Dendritic cell treated with granulocyte-macrophage colony-stimulating factor and Interleukin-4, amounts not matched to agents 40 ng/mL and 50 ng/mL, for 4 days (primary cell): ENCODE results near the gene NME5.
"Not testable (repeated sequence)": the region's sequence is repeated elsewhere in the genome, so short reads cannot be mapped to it uniquely, and the experiment has no call there.

Source experiments
- H3K27ac Mint-ChIP-seq: one replicate; pipeline ENCODE4 v1.8.0; 2022; ENCODE audit warnings: mild to moderate bottlenecking, mixed read lengths
- H3K27me3 Mint-ChIP-seq: one replicate; pipeline ENCODE4 v1.8.0; 2022; ENCODE audit warnings: mild to moderate bottlenecking, mixed read lengths
- H3K36me3 Mint-ChIP-seq: one replicate; pipeline ENCODE4 v1.8.0; 2022; ENCODE audit warnings: low read depth, mixed read lengths
- H3K4me1 Mint-ChIP-seq: one replicate; pipeline ENCODE4 v1.8.0; 2022; ENCODE audit warnings: low read depth, mixed read lengths
- H3K4me3 Mint-ChIP-seq: one replicate; pipeline ENCODE4 v1.8.0; 2022; ENCODE audit warnings: mild to moderate bottlenecking, moderate library complexity, mixed read lengths
- H3K9me3 Mint-ChIP-seq: one replicate; pipeline ENCODE4 v1.8.0; 2022; ENCODE audit warnings: mixed read lengths
- intact Hi-C: fragments of 100-400 bp; cut with micrococcal nuclease; formaldehyde crosslinking; loops from one replicate; pipeline ENCODE4 v1.15.0; 2022

NME5 gene

GRCh38 chr5:138159666-138160065 is 20.4 kb upstream of the NME5 start:
- no peaks in the 10 kb centered on the region for H3K9me3 Mint-ChIP-seq
- intact Hi-C loops: no loop called here
- H3K36me3 Mint-ChIP-seq: peaks cover 88% of the 10 kb centered on the region
- no peak overlapping the region for H3K27ac Mint-ChIP-seq
- H3K4me1 Mint-ChIP-seq: no peaks in the 10 kb centered on the region
- no peak overlapping the region for H3K4me3 Mint-ChIP-seq
- H3K27me3 Mint-ChIP-seq: no peaks in the 10 kb centered on the region

DNA sequence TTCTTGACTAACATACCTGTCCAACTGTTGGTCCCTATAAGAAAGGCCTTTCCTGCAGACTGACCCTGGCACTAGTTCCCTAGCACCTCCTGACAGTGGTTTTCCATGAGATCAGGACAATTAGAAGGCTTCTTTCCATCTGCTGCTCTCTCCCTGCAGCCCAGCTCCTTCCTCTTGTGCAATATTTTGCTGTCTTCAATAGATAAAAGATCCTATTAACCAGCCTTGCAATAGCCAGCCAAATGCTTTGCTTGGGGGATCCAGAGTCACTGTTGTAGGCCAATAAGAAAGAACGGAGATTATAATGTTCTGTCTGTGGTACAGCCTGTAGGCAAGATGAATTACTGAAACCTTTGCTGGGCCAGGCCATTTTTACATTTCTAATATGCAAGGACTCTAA is 18.4 kb upstream of the NME5 start:
- Mint-ChIP-seq H3K27ac (no peak overlapping the region), H3K4me3 (no peak overlapping the region), H3K27me3 (no peaks in the 10 kb centered on the region), H3K9me3 (no peaks in the 10 kb centered on the region), H3K36me3 (peaks cover 68% of the 10 kb centered on the region), H3K4me1 (no peaks in the 10 kb centered on the region)
- intact Hi-C loops: no loop called here

- H3K4me1 Mint-ChIP-seq, H3K9me3 Mint-ChIP-seq, H3K4me3 Mint-ChIP-seq, H3K27me3 Mint-ChIP-seq, H3K27ac Mint-ChIP-seq, intact Hi-C loops: not testable (repeated sequence)
- H3K36me3 Mint-ChIP-seq: peaks cover 51% of the 10 kb centered on the region
These were observed 16.7 kb upstream of the NME5 start for GRCh38 chr5:138155977-138156376.

- no peak overlapping the region for H3K27ac Mint-ChIP-seq
- H3K27me3 Mint-ChIP-seq: peaks cover 7% of the 10 kb centered on the region
- no peaks in the 10 kb centered on the region for H3K9me3 Mint-ChIP-seq
- no peak overlapping the region for H3K4me3 Mint-ChIP-seq
- intact Hi-C loops: no loop called here
- H3K4me1 Mint-ChIP-seq: no peaks in the 10 kb centered on the region
- H3K36me3 Mint-ChIP-seq: no peaks in the 10 kb centered on the region
These were observed 10.3 kb upstream of the NME5 start for GRCh38 chr5:138149530-138149929.

DNA sequence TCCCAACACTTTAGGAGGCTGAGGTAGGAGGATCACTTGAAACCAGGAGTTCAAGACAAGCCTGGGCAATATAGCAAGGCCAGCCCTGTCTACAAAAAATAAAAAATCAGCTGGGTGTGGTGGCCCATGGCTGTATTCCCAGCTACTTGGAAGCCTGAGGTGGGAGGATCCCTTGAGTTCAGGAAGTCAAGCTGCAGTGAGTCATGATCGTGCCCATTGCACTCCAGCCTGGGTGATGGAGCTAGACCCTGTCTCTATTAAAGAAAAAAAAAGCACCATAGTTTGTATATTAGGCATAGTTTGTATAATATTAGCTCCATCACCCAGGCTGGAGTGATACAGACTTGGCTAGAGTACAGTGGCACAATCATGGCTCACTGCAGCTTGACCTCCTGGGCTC is 9.6 kb upstream of the NME5 start:
- Mint-ChIP-seq H3K27ac (no peak overlapping the region), H3K4me1 (no peaks in the 10 kb centered on the region), H3K27me3 (peaks cover 10% of the 10 kb centered on the region), H3K36me3 (no peaks in the 10 kb centered on the region), H3K4me3 (no peak overlapping the region), H3K9me3 (no peaks in the 10 kb centered on the region)
- intact Hi-C loops: no loop called here

DNA sequence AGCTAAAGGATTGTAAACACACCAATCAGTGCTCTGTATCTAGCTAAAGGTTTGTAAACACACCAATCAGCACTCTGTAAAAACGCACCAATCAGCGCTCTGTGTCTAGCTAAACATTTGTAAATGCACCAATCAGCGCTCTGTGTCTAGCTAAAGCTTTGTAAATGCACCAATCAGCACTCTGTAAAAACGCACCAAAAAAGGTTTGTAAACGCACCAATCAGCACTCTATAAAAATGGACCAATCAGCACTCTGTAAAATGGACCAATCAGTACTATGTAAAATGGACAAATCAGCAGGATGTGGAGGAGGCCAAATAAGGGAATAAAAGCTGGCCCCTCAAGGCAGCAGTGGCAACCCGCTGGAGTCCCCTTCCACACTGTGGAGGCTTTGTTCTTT is 4.3 kb upstream of the NME5 start:
- peaks cover 10% of the 10 kb centered on the region for H3K4me1 Mint-ChIP-seq
- H3K4me3 Mint-ChIP-seq, intact Hi-C loops, H3K36me3 Mint-ChIP-seq, H3K27ac Mint-ChIP-seq, H3K9me3 Mint-ChIP-seq: not testable (repeated sequence)
- H3K27me3 Mint-ChIP-seq: peaks cover 39% of the 10 kb centered on the region

DNA sequence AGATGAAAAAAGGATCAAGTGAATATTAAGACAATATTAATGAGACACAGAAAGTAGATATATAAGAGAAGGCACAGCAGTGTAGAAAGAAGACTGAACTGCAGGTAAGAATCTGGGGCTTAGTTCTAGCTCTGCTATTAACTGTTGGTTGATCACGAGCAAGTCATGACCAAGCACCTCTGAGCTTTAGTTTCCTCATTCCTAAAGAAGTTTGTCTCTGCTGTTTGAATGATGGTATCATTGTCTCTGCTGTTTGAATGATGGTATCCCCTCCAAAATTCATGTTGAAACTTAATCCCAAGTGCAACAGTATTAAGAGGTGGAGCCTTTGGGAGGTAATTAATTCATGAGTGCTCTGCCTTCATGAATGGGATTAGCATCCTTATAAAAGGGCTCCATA is 2.5 kb upstream of the NME5 start:
- intact Hi-C loops: no loop called here
- H3K4me3 Mint-ChIP-seq: no peak overlapping the region
- H3K9me3 Mint-ChIP-seq: no peaks in the 10 kb centered on the region
- peaks cover 10% of the 10 kb centered on the region for H3K4me1 Mint-ChIP-seq
- peaks cover 53% of the 10 kb centered on the region for H3K27me3 Mint-ChIP-seq
- H3K36me3 Mint-ChIP-seq: no peaks in the 10 kb centered on the region
- no peak overlapping the region for H3K27ac Mint-ChIP-seq

GRCh38 chr5:138140268-138140667 is 1.0 kb upstream of the NME5 start:
- Mint-ChIP-seq H3K27me3 (peaks cover 55% of the 10 kb centered on the region), H3K4me3 (no peak overlapping the region), H3K36me3 (no peaks in the 10 kb centered on the region), H3K4me1 (peaks cover 15% of the 10 kb centered on the region), H3K9me3 (no peaks in the 10 kb centered on the region), H3K27ac (no peak overlapping the region)
- intact Hi-C loops: no loop called here

GRCh38 chr5:138139781-138140090 is 508 bp upstream of the NME5 start:
- H3K27ac Mint-ChIP-seq: no peak overlapping the region
- H3K27me3 Mint-ChIP-seq: peaks cover 55% of the 10 kb centered on the region
- intact Hi-C loops: loop anchor here (2.0 kb wide), 1 partner anchor 105 kb away; no protein-coding TSS in a partner anchor
- H3K36me3 Mint-ChIP-seq: no peaks in the 10 kb centered on the region
- H3K4me3 Mint-ChIP-seq: no peak overlapping the region
- H3K9me3 Mint-ChIP-seq: no peaks in the 10 kb centered on the region
- H3K4me1 Mint-ChIP-seq: peaks cover 15% of the 10 kb centered on the region

GRCh38 chr5:138132543-138132942 is 6.7 kb downstream of the NME5 start:
- H3K36me3 Mint-ChIP-seq: no peaks in the 10 kb centered on the region
- intact Hi-C loops: loop anchor here (5.0 kb wide), 1 partner anchor 355 kb away; no protein-coding TSS in a partner anchor
- H3K9me3 Mint-ChIP-seq: no peaks in the 10 kb centered on the region
- peaks cover 31% of the 10 kb centered on the region for H3K27me3 Mint-ChIP-seq
- H3K27ac Mint-ChIP-seq: no peak overlapping the region
- peaks cover 5% of the 10 kb centered on the region for H3K4me1 Mint-ChIP-seq
- no peak overlapping the region for H3K4me3 Mint-ChIP-seq

DNA sequence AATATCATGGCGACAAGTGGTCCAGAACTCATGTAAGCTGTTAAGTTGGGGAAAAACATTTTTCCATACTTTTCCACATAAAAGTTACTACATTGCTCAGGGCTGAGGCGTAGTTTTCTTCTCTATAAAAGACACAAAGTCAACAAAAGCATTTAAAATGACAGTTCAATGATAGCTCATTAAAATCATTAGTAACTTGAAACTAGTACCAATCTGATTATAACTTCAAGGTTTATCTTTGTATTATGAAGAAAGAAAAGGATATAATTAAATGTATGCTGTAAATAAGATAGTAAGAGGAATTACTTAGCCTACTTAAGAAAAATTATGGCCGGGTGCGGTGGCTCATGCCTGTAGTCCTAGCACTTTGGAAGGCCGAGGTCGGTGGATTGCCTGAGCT is 9.9 kb downstream of the NME5 start:
- H3K4me3 Mint-ChIP-seq: no peak overlapping the region
- H3K27ac Mint-ChIP-seq: no peak overlapping the region
- no peaks in the 10 kb centered on the region for H3K4me1 Mint-ChIP-seq
- H3K9me3 Mint-ChIP-seq: no peaks in the 10 kb centered on the region
- H3K27me3 Mint-ChIP-seq: peaks cover 29% of the 10 kb centered on the region
- no peaks in the 10 kb centered on the region for H3K36me3 Mint-ChIP-seq
- intact Hi-C loops: no loop called here

- H3K36me3 Mint-ChIP-seq: no peaks in the 10 kb centered on the region
- H3K27me3 Mint-ChIP-seq: peaks cover 24% of the 10 kb centered on the region
- no peak overlapping the region for H3K4me3 Mint-ChIP-seq
- H3K4me1 Mint-ChIP-seq: no peaks in the 10 kb centered on the region
- no peak overlapping the region for H3K27ac Mint-ChIP-seq
- H3K9me3 Mint-ChIP-seq: no peaks in the 10 kb centered on the region
- intact Hi-C loops: no loop called here
These were observed 10.9 kb downstream of the NME5 start for GRCh38 chr5:138128334-138128733.

DNA sequence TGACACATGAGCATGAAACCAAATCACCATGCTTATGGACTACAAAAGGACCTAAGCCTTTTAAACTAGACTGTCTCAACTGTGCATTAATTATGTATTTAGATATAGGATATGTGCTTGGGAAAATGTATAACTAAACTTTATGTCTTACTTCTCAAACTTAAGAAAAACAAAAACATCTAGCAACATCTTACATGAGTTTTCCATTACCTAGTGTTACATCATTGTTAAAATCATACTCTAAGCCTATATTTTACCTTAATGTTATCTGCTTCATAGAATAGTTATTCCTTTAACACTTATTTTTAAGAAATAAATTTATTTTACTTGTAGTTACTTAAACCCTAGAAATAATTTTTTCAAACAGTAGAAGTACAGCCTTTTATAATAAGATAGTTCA is 24.0 kb downstream of the NME5 start:
- H3K4me3 Mint-ChIP-seq: no peak overlapping the region
- H3K27me3 Mint-ChIP-seq: peaks cover 7% of the 10 kb centered on the region
- H3K9me3 Mint-ChIP-seq: no peaks in the 10 kb centered on the region
- H3K36me3 Mint-ChIP-seq: no peaks in the 10 kb centered on the region
- H3K4me1 Mint-ChIP-seq: peaks cover 17% of the 10 kb centered on the region
- no peak overlapping the region for H3K27ac Mint-ChIP-seq
- intact Hi-C loops: no loop called here

- Mint-ChIP-seq H3K9me3 (no peaks in the 10 kb centered on the region), H3K4me1 (peaks cover 17% of the 10 kb centered on the region), H3K27me3 (peaks cover 11% of the 10 kb centered on the region), H3K27ac (no peak overlapping the region), H3K36me3 (no peaks in the 10 kb centered on the region), H3K4me3 (no peak overlapping the region)
- intact Hi-C loops: no loop called here
These were observed 27.3 kb downstream of the NME5 start for GRCh38 chr5:138111937-138112336.

DNA sequence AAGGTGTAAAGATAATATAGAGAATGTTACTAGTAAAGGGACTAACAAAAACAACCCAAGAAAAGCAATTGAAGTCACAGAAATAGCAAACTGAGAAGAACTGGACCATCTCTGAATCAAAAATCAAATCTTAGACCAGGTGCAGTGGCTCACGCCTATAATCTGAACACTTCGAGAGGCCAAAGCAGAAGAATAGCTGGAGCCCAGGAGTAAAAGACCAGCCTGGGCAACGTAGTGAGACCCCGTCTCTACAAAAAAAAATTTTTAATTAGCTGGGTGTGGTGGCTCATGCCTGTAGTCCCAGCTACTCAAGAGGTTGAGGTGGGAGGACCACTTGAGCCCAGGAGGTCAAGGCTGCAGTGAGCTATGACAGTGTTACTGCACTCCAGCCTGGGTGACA is 28.0 kb downstream of the NME5 start:
- Mint-ChIP-seq H3K27me3 (peaks cover 11% of the 10 kb centered on the region), H3K27ac (no peak overlapping the region), H3K4me1 (peaks cover 17% of the 10 kb centered on the region), H3K9me3 (no peaks in the 10 kb centered on the region), H3K36me3 (no peaks in the 10 kb centered on the region), H3K4me3 (no peak overlapping the region)
- intact Hi-C loops: no loop called here
